Mesenchymal stem cell (in vitro differentiated cells and primary cell): ENCODE data around the gene JMJD6.

Source experiments
- DNase-seq: peaks from one replicate; pipeline ENCODE4 v3.0.0-alpha.2; 2013
- H2AFZ ChIP-seq: one replicate; pipeline ENCODE4 v1.6.1; 2013; ENCODE audit warnings: low read depth, mild to moderate bottlenecking, control low read depth, inconsistent platforms, low read length, moderate library complexity
- H2AK5ac ChIP-seq: 2 replicates; pipeline ENCODE4 v1.6.1; 2013; ENCODE audit warnings: low read length, moderate library complexity, mild to moderate bottlenecking, inconsistent platforms; ENCODE audit not compliant: severe bottlenecking
- H2BK120ac ChIP-seq: one replicate; pipeline ENCODE4 v1.6.1; 2013; ENCODE audit warnings: low read depth, mild to moderate bottlenecking, inconsistent platforms, low read length, moderate library complexity
- H2BK12ac ChIP-seq, 2 experiments: one replicate each; pipeline ENCODE4 v1.6.1; 2013; ENCODE audit warnings: inconsistent platforms in 2 of 2, low read length in 2 of 2, mild to moderate bottlenecking in 2 of 2, moderate library complexity in 2 of 2, control low read depth in 1 of 2
- H2BK15ac ChIP-seq: one replicate; pipeline ENCODE4 v1.6.1; 2013; ENCODE audit warnings: mild to moderate bottlenecking, low read depth, inconsistent platforms; ENCODE audit not compliant: poor library complexity, severe bottlenecking
- H2BK5ac ChIP-seq: 2 replicates; pipeline ENCODE4 v1.6.1; 2013; ENCODE audit warnings: low read depth, mild to moderate bottlenecking, low read length, control low read depth, inconsistent platforms; ENCODE audit not compliant: poor library complexity, severe bottlenecking
- H3K14ac ChIP-seq, 2 experiments: one replicate each; pipeline ENCODE4 v1.6.1; 2013; ENCODE audit warnings: inconsistent platforms in 2 of 2, low read length in 2 of 2, control low read depth in 1 of 2, mild to moderate bottlenecking in 1 of 2, moderate library complexity in 1 of 2
- H3K18ac ChIP-seq, 2 experiments: one replicate each; pipeline ENCODE4 v1.6.1; 2013; ENCODE audit warnings: inconsistent platforms in 2 of 2, low read length in 2 of 2, control low read depth in 1 of 2, low read depth in 1 of 2, mild to moderate bottlenecking in 1 of 2
- H3K23ac ChIP-seq, 2 experiments: one replicate each; pipeline ENCODE4 v1.6.1; 2013; ENCODE audit warnings: inconsistent platforms in 2 of 2, low read length in 2 of 2, mild to moderate bottlenecking in 2 of 2, moderate library complexity in 2 of 2, control low read depth in 1 of 2
- H3K27ac ChIP-seq: 2 replicates; pipeline ENCODE4 v1.5.1; 2013; ENCODE audit warnings: mild to moderate bottlenecking, moderate library complexity, low read length, control low read depth, inconsistent platforms; ENCODE audit not compliant: poor library complexity, severe bottlenecking
- H3K27me3 ChIP-seq, 2 experiments: 2 replicates each; pipeline versions ENCODE4 v1.6.1 to v1.7.0; 2013; ENCODE audit warnings: low read length in 2 of 2, mild to moderate bottlenecking in 2 of 2, moderate library complexity in 2 of 2, control low read depth in 1 of 2, inconsistent platforms in 1 of 2; ENCODE audit not compliant: control insufficient read depth in 1 of 2, insufficient read depth in 1 of 2
- H3K36me3 ChIP-seq, 2 experiments: 2 replicates each; pipeline versions ENCODE4 v1.6.1 to v1.7.0; 2013; ENCODE audit warnings: low read length in 2 of 2, control low read depth in 1 of 2, inconsistent platforms in 1 of 2, low read depth in 1 of 2, mild to moderate bottlenecking in 1 of 2; ENCODE audit not compliant: insufficient read depth in 2 of 2, control insufficient read depth in 1 of 2
- H3K4ac ChIP-seq, 2 experiments: one replicate each; pipeline ENCODE4 v1.6.1; 2013; ENCODE audit warnings: inconsistent platforms in 2 of 2, low read length in 2 of 2, mild to moderate bottlenecking in 2 of 2, moderate library complexity in 2 of 2, control low read depth in 1 of 2, low read depth in 1 of 2
- H3K4me1 ChIP-seq: 2 replicates; pipeline ENCODE4 v1.6.1; 2013; ENCODE audit warnings: low read depth, low read length, control low read depth; ENCODE audit not compliant: control insufficient read depth, insufficient read depth
- H3K4me2 ChIP-seq: 2 replicates; pipeline ENCODE4 v1.6.1; 2013; ENCODE audit warnings: low read length, mild to moderate bottlenecking, inconsistent platforms; ENCODE audit not compliant: poor library complexity, severe bottlenecking
- H3K4me3 ChIP-seq, 2 experiments: 2 replicates each; pipeline versions ENCODE4 v1.5.1 to v1.7.0; 2013; ENCODE audit warnings: low read length in 2 of 2, mild to moderate bottlenecking in 2 of 2, control low read depth in 1 of 2, low read depth in 1 of 2; ENCODE audit not compliant: insufficient read depth in 1 of 2
- H3K79me1 ChIP-seq: replicated peaks from 2 replicates; pipeline ENCODE4 v1.6.1; 2013; ENCODE audit warnings: mild to moderate bottlenecking, control low read depth, low read length, inconsistent platforms; ENCODE audit not compliant: poor library complexity, severe bottlenecking
- H3K9ac ChIP-seq: 2 replicates; pipeline ENCODE4 v1.7.0; 2013; ENCODE audit warnings: mild to moderate bottlenecking, low read length, moderate library complexity
- H3K9me3 ChIP-seq: 2 replicates; pipeline ENCODE4 v1.7.0; 2013; ENCODE audit warnings: mild to moderate bottlenecking, low read length; ENCODE audit not compliant: control insufficient read depth
- H4K8ac ChIP-seq: one replicate; pipeline ENCODE4 v1.6.1; 2013; ENCODE audit warnings: inconsistent platforms, mild to moderate bottlenecking, low read length, moderate library complexity
- H4K91ac ChIP-seq: one replicate; pipeline ENCODE4 v1.6.1; 2013; ENCODE audit warnings: mild to moderate bottlenecking, low read length, inconsistent platforms
- WGBS: methylation state at CpG from one replicate; pipeline ENCODE4 v1.1.7; 2013; ENCODE audit warnings: mixed read lengths; 5-methylcytosine and 5-hydroxymethylcytosine counted together

The JMJD6 gene

DNA sequence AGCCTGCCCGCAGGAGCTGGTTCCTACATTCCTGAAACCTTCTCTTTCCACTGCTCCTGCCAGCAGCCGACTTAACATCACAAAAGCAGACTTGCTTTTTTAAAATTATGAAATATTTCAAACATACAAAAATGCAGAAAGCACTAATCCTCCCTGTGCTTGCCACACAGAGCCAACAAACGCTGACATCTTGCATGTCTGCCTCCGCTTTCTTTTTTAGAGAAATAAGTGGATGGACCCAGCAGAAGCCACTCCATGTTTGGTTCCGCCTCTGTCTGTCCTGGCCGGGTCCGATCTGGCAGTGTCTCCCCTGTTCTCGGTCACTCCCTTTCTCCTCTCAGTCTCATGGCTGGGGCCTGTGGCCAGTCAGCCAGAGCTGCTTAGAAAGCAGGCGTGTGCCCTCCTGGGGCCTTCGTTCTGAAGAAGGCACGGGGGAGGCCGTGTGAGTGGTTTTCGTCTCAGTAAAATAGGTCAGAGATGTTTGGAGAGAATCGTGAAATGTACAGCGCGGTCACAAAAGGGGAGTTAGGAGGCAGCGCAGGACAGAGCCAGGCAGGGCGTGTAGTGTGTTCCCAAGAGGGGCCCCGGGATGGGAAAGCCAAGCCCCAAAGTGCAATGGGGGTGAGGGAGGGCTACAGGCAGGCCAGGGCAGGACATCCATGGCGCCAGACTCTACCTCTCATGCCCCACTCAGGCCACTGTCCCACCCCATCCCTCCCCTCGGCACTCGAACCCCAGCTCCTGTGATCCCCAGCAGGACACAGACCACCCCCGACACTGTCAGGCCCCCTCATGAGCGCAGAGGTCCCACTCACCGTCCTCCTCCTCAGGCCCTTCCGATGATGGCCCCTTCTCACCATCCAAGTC, 38.9 kb downstream of the JMJD6 start:
- Histone ChIP-seq H3K27ac (peak overlapping the region; percentile 66), H3K36me3 (peaks cover 32 to 47% of the 10 kb centered on the region in 2 experiments), H2AFZ (no peak overlapping the region), H4K91ac (no peak overlapping the region), H2AK5ac (peak overlapping the region; percentile 62), H3K4me2 (no peak overlapping the region), H3K9ac (peak overlapping the region; percentile 83), H3K4me3 (peak overlapping the region in 1 of 2 experiments; percentile 38), H3K79me1 (peaks cover 39% of the 10 kb centered on the region), H2BK120ac (no peak overlapping the region), H3K23ac (no peak overlapping the region), H3K14ac (no peak overlapping the region), H4K8ac (no peak overlapping the region), H3K4ac (no peak overlapping the region), H2BK5ac (no peak overlapping the region), H3K27me3 (no peaks in the 10 kb centered on the region), H2BK15ac (peak overlapping the region; percentile 30), H3K4me1 (peaks cover 72% of the 10 kb centered on the region), H3K9me3 (no peaks in the 10 kb centered on the region), H2BK12ac (no peak overlapping the region), H3K18ac (no peak overlapping the region)
- 81% methylated on average over 22 of the region's 26 CpGs for WGBS
- DNase-seq: no peak

DNA sequence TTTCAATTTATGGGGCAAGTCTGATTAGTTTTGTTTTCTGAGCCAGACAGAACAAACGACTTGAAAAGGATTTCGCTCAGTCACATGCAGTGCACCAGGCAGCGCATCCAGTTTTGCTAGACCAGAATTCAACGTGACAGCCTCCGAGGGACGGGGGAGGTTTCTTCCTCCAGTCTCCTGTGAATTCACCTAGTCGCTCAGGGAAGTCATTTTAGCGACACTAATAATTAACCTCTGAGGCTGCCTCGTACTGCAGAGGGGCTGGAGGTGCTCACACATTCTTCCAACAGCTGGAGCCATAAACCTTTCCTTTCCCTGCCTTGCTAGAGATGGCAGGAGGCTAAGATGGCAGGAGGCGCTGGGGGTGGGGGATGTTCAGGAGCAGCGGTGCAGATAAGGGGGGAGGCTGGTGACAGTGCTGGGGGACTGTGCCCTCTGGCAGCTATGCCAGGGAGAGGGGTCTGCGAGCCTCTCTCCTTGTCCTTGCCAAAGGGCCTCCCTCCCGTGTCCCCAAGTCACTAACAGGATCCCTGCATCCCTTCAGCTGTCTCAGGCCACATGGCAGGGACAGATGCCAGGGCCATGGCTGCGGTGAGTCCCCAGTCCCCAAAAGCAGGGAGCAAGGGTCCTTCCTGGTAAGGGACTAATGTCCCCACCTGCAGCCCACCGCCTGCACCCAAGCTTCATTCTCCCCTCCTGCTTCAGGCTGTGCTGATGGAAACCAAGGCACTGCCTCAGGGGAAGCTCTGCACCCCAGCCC, 39.7 kb downstream of the JMJD6 start:
- WGBS: 63% methylated on average over 12 of the region's 15 CpGs
- no peak for DNase-seq
- Histone ChIP-seq H3K79me1 (peaks cover 42% of the 10 kb centered on the region), H3K23ac (no peak overlapping the region), H2BK15ac (no peak overlapping the region), H3K9ac (peak overlapping the region; percentile 83), H3K4ac (no peak overlapping the region), H2BK12ac (no peak overlapping the region), H3K27ac (peak overlapping the region; percentile 66), H3K14ac (no peak overlapping the region), H3K27me3 (no peaks in the 10 kb centered on the region), H3K9me3 (no peaks in the 10 kb centered on the region), H2AFZ (no peak overlapping the region), H3K4me2 (no peak overlapping the region), H3K18ac (no peak overlapping the region), H4K8ac (no peak overlapping the region), H2BK120ac (no peak overlapping the region), H2AK5ac (peak overlapping the region; percentile 8), H3K4me3 (peak overlapping the region in 1 of 2 experiments; percentile 38), H3K4me1 (peaks cover 73% of the 10 kb centered on the region), H4K91ac (no peak overlapping the region), H2BK5ac (no peak overlapping the region), H3K36me3 (peaks cover 34 to 53% of the 10 kb centered on the region in 2 experiments)

DNA sequence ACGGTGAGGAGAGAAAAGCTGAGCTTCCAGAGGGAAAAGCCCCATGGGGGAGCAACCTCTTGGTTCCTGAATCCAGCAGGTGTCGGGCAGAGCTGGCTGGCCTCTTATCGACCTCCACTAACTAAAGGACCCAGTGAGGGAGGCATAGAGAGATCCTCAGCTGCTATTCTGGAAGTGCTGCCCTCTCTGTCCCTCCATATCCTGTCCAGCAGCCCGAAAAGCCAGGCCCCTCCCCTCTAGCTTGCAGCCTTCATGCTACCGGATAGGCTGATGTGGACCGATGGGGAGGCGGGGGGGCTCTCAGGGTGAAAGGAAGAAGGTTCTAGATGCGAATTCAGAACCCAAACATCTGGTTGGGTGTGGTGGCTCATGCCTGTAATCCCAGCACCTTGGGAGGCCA, 40.6 kb downstream of the JMJD6 start:
- H3K4me3 ChIP-seq: no peak overlapping the region
- no peak overlapping the region for H2BK120ac ChIP-seq
- H2BK12ac ChIP-seq: no peak overlapping the region
- H2AFZ ChIP-seq: no peak overlapping the region
- H3K23ac ChIP-seq: no peak overlapping the region
- H4K91ac ChIP-seq: no peak overlapping the region
- DNase-seq: no peak
- H3K4ac ChIP-seq: no peak overlapping the region
- no peak overlapping the region for H3K27ac ChIP-seq
- no peak overlapping the region for H3K14ac ChIP-seq
- H3K4me2 ChIP-seq: no peak overlapping the region
- peaks cover 41% of the 10 kb centered on the region for H3K79me1 ChIP-seq
- no peaks in the 10 kb centered on the region for H3K27me3 ChIP-seq
- H2BK15ac ChIP-seq: no peak overlapping the region
- peaks cover 36 to 57% of the 10 kb centered on the region in 2 experiments for H3K36me3 ChIP-seq
- no peak overlapping the region for H3K9ac ChIP-seq
- H3K4me1 ChIP-seq: peaks cover 71% of the 10 kb centered on the region
- 91% methylated on average over 8 of the region's 8 CpGs for whole genome bisulfite sequencing
- H4K8ac ChIP-seq: no peak overlapping the region
- no peak overlapping the region for H2BK5ac ChIP-seq
- H3K18ac ChIP-seq: no peak overlapping the region
- H3K9me3 ChIP-seq: no peaks in the 10 kb centered on the region
- peak overlapping the region; percentile 7 for H2AK5ac ChIP-seq

DNA sequence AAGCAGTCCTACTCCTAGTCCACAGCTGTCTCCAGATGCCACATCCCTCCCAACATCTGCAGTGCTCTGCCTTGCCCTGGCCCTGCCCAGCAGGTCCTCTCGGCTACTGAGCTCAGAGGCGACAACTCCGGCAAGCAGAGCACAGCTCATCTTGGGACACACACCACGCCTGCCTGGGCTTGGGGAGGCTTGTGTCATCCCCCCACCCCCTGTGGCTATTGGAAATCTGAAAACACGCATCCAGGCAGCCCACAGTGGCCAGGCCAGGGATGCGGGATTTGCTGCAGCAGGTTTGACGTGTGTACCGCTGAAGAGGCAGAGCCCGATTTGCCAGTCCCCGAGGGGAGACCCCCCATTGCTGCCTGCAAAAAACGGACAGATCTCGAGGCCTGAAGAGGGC, 41.0 kb downstream of the JMJD6 start:
- H3K4me1 ChIP-seq: peaks cover 71% of the 10 kb centered on the region
- H3K36me3 ChIP-seq: peaks cover 41 to 56% of the 10 kb centered on the region in 2 experiments
- H3K4me2 ChIP-seq: no peak overlapping the region
- no peak overlapping the region for H3K27ac ChIP-seq
- H3K27me3 ChIP-seq: no peaks in the 10 kb centered on the region
- peak overlapping the region; percentile 37 for H2AK5ac ChIP-seq
- H2BK5ac ChIP-seq: no peak overlapping the region
- WGBS: 96% methylated on average over 12 of the region's 12 CpGs
- H3K4me3 ChIP-seq: no peak overlapping the region
- no peak overlapping the region for H3K4ac ChIP-seq
- H2BK15ac ChIP-seq: no peak overlapping the region
- no peak overlapping the region for H2BK120ac ChIP-seq
- H3K9ac ChIP-seq: no peak overlapping the region
- peak overlapping the region in 1 of 2 experiments; percentile 4 for H3K23ac ChIP-seq
- H3K9me3 ChIP-seq: no peaks in the 10 kb centered on the region
- no peak overlapping the region for H4K91ac ChIP-seq
- DNase-seq: no peak
- H4K8ac ChIP-seq: no peak overlapping the region
- peaks cover 40% of the 10 kb centered on the region for H3K79me1 ChIP-seq
- no peak overlapping the region for H2BK12ac ChIP-seq
- H2AFZ ChIP-seq: no peak overlapping the region
- H3K14ac ChIP-seq: no peak overlapping the region
- no peak overlapping the region for H3K18ac ChIP-seq
